GM19455 (cell line): ENCODE data around the gene ASB17.
A peak's percentile ranks its signal among the peaks of the same experiment; 100 is the strongest.
"Not testable (repeated sequence)": the region's sequence is repeated elsewhere in the genome, so short reads cannot be mapped to it uniquely, and the experiment has no call there.

ENCODE experiments used
- ATAC-seq: cut with Tn5 transposase; IDR thresholded peaks from one replicate; pipeline ENCODE4 v1.9.1; 2021; ENCODE audit not compliant: unreplicated experiment

Gene ASB17, protein sequence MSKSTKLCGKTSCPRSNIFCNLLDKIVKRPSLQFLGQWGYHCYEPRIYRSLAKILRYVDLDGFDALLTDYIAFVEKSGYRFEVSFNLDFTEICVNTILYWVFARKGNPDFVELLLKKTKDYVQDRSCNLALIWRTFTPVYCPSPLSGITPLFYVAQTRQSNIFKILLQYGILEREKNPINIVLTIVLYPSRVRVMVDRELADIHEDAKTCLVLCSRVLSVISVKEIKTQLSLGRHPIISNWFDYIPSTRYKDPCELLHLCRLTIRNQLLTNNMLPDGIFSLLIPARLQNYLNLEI

DNA sequence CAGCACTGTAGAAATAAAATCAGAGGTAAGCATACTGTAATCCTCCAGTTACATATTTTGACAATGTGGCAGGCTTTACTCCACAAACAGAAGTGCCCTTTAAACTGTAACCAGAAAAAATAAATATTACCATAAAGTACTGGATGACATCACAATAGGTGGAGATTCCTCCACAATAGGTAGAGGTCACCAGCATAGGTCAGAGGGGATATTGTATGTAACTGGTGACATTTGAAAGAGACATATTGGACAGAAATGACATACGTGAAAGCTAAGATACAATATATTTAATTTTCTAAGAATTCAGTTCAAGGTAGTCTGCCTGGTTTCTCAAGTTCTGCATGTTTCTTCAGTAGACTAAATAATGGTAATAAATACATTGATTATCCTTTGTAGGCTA lies at the start of gene ASB17:
Gene ASB17 (minus strand): TSS at position 101 of the 400 bp plus-strand sequence. CDS start 113 bp downstream, outside the sequence.
- no peak for ATAC-seq

DNA sequence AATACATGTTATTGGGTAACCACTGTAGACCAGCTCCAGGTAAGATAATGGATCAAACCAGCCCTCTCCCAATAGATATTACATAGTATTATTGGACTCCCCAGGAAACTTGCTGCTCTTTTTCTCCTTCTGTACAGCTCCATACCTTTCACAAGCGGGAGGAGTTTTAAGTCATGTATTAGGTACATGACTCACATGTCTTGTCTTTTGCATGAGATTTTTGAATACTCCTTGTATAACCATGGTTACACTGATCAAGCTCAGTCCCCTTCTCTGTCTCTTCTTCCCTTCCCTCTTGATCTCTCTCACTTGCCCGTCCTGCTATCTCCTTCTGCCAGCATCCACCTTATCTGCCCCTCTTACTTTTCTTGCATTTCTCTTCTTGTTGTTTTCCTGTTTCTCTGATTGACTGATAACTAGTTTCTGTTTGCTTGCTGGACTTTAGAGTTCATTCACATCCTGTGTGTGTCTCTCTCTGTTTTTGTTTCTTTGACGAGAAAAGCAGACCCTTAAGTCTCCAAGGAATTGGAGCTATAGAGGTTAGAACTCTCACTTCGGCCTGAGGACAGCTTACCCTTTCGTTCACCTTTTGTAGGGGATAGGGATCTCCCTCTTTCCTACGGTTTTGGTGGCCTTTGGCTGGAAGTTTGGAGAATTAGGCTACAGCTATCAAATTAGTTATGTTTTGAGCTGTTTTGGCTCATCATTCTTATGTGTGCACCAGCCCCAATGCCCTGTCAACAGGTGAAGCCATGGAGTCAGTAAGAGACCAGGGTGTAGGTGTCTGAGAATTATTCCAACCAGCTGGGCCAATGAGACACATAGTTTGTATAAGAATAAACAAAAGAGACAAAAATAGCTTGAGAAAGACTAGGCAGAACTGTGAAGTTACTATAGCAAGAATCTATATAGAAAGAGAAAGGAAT lies 49.0 kb upstream of the ASB17 start:
- peak; percentile 59 for ATAC-seq

DNA sequence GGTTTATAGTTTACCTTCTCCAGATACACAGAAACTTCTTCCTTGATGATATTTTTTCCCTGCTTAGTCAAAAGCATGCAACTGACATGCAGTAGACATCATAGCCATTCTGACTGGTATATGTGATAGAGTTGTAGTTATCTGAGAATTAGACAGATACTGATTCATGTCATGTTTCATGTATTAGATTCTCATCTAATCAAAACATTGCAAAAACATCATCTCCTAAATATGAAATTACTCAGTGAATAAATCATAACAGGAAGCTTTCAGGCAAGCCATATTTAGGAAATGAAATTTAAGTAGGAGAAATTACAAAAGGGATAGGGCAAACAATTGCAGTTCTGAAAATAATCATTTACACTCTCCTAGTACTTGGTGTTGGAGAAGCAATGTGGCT lies 38.4 kb upstream of the ASB17 start:
- ATAC-seq = no peak

DNA sequence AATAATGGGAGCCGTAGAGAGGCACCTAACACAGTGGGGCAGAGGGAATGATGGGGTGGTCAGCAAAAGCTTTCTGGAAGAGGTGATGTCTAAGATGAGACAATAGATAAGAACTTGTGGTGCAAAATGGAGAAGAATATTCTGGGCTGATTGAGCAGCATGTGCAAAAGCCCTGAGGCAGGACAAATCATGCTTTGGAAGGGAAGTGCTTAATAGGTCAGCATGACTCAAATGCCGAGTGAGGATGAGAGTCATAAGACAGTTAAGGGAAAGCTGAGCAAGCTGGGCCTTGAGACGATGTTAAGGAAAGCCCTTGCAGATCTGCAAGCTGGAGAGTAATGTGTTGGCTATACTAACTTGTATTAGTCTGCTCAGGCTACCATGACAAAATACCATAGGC lies 37.3 kb upstream of the ASB17 start:
- ATAC-seq = no peak

DNA sequence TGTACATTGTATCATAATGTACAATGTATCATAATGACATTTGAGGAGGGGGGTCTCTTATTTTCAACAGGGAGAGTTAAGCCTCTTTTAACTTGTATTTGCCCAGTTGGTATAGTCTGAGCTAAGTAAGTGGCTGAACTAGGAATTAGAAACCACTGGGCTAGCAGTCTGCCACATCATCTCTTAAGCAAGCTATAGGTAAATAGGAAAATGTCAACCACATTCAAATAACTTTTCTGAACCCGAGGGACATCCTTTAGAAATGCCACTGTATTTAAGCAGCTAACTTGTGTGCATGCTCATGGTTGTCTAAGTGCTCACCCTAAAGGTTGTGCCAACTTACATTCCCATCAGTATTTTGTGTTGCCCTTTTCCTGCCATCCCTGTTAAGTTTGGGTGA lies 35.5 kb upstream of the ASB17 start:
- no peak for ATAC-seq

DNA sequence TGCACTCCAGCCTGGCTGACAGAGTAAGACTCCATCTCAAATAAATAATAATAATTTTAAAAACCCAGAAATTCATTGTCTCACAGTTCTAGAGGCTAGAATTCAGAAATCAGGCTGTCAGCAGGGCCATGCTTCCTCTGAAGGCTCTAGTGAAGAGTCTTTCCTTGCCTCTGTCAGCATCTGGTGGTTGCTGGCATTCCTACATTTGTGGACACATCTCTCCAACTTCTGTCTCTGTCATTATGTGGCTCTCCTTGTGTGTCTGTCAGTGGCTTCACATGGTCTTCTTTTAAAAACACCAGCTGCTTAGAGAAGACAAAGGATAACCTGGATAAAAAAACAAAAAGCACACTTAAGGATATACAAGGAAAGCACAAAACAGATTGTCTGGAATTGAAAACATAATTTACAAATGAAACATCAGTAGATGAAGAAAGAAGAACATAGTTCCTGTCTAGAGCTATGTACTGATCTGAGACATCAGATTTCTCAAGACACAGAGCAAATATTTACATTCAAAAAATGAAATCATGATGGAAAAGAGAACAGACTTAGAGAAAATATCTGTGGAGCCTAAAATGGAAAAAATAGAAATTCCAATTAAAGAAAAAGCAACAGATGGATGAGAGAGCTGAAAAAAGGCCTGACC lies 32.7 kb upstream of the ASB17 start:
- ATAC-seq = no peak

DNA sequence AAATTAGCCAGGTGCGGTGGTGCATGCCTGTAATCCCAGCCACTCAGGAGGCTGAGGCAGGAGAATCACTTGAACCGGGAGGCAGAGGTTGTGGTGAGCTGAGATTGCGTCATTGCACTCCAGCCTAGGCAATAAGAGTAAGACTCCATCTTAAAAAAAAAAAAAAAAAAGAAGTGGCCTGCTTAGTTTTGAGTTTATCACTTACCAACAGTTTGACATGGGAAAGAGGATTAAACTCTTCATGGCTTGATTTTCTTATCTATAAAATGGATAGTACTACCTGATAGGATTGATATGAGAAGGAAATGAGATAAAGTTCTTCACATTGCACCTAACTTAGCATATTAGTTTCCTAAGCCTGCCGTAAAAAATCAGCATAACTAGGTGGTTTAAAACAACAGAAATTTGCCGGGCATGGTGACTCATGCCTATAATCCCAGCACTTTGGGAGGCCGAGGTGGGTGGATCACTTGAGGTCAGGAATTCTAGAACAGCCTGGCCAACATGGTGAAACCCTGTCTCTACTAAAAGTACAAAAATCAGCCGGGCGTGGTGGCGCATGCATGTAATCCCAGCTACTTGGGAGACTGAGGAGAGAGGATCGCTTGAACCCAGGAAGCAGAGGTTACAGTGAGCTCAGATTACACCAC lies 32.0 kb upstream of the ASB17 start:
- ATAC-seq = not testable (repeated sequence)

DNA sequence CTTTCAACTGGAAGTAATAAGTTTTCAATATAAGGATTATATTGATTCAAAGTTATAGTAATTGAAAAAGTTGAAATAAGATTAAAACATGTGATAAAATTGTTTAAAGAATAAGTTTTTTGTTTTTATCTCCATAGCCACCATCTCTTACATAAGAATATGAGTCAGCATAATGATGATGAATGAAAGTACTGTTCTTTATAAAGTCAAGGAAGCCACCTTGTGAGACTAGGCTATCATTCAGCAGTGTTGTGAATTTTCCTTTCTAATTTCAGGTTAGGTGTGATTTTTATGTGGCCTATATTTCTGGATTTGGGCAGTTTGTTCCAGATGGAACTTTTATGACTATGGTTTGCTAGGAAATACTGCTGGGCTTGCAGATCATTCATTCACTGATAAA lies 22.4 kb upstream of the ASB17 start:
- no peak for ATAC-seq

DNA sequence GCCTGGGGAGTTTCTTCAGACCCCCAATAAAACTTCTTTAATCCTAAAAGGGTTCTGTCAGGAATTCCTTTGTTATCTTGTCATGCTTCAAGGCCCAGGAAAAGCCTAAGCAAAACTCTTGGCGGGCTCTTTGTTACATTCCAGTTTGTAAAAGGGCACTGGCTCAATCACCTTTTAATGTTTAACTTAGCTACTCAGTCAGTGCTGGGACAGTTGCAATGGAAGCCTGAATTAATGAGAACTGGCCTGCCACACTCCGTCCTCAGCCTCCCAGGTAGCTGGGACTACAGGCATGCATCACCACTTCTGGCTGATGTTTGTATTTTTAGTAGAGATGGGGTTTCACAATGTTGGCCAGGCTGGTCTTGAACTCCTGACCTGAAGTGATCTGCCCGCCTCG lies 21.3 kb upstream of the ASB17 start:
- no peak for ATAC-seq

DNA sequence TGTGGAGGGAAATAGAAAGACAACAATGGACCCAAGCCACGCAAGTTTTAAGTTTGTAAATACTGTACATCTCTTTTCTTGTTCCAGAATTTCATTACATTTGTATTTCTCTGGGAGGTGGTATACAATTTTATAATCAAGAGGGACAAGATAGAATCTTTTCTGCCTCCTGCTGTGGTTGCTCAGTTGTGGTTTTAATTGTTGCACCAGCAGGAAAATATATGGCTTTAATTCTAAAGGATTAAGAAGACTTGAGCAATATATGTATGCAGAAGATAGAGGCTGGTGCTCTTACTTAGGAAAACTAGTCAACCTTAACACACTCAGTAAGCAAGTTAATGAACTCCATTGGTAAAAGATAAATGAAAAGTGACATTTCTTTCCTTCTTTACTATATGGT lies 19.8 kb upstream of the ASB17 start:
- no peak for ATAC-seq

DNA sequence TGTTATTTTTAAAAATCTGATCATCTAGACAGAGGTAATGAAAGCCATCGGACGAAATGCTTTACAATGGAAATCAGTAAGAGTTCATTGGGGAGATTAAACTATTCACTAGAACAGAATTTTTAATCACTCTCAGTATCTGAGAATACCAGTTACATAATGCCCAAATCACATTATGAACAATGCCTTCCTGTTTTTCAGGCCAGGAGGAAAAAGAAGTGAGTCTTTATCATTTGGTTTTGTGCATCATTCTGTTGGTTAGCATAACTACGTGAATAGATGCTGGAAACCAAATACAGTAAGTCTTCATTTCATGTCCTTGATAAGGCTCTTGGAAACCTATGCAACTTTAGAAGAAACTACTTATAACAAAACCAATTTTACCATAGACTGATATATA lies 18.0 kb upstream of the ASB17 start:
- ATAC-seq = no peak

DNA sequence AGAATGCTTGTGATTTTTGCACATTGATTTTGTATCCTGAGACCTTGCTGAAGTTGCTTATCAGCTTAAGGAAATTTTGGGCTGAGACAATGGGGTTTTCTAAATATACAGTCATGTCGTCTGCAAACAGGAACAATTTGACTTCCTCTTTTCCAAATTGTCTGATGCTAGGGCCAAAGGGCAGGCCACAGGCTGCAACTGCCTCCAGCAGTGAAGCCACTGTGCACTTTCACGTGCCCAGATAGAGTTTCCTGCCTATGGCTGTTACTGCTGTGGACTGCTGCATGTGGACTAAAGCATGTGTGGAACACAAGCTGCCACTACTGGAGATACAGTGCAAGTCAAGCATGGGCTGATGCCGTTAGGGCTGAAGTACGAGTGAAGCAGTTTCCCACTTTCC lies 10.8 kb upstream of the ASB17 start:
- not testable (repeated sequence) for ATAC-seq

DNA sequence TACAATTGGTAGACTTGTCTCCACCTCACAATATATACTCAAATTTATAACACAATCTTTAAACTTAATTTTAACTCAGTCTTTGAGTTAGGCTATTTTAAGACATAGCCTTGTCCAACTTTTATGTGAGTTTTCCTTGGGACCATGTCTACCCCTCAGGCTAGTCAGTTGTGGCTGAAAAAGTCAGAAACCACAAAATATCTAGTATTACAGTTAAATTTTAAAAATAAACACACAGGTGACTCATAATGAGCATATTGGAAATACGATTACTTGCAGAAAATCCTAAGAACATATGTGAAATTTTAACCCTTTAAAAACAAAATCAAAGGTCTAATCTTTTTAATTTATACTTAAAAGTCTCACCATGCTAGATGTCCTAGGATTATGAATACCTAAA lies 4.8 kb upstream of the ASB17 start:
- ATAC-seq = no peak

DNA sequence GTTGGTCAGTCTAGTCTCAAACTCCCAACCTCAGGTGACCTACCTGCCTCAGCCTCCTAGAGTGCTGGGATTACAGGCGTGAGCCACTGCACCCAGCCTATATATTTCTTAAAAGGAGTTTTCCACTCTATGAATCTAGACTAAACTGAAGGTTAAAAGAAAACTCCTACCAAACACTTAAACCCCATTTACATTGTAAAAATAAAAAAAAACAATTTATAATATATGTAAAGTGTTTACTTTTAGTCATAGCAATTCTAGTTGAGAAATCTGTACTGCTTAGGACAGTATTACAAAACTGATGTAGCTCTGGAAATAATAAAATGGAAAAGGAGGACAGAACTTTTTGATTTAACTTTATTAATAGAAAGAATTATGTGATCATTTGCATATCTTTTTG lies 9.5 kb downstream of the ASB17 start:
- no peak for ATAC-seq

DNA sequence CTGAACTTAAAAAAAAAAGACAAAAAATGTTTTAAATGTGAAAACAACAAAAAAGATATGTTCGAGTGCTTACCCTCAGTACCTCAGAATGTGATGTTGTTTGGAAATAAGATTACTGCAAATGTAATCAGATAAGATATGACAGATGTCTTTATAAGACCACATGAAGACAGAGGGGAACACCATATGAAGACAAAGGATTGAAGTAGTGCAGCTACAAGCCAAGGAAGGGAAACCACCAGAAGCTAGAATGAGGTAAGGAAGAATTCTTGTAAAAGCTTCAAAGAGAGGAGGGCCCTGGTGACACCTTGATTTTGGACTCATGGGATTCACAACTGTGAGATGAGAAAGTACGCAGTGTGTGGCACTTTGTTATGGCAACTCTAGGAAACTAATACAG lies 15.4 kb downstream of the ASB17 start:
- no peak for ATAC-seq

DNA sequence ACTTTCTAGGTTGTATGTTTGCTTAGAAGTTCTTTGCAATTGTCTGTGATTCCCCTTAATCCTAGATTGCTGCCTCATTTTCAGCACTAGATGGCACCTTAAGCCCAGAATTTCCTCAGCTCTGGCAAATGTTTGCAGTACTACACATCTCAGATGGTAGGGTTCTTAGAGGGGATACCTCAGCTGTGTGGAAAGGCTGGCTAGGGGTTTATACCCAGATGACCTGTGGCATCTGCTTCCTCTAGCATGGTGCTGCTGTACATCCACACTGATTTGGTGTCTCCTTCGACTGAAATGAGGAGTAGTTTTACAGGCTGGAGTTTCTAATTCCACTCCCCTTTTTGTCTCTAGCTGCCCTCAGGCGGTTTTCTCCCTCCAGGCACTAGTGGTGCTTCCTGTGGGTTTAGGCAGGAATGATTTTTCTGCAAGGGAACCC lies 23.5 kb downstream of the ASB17 start:
- peak; percentile 70 for ATAC-seq

DNA sequence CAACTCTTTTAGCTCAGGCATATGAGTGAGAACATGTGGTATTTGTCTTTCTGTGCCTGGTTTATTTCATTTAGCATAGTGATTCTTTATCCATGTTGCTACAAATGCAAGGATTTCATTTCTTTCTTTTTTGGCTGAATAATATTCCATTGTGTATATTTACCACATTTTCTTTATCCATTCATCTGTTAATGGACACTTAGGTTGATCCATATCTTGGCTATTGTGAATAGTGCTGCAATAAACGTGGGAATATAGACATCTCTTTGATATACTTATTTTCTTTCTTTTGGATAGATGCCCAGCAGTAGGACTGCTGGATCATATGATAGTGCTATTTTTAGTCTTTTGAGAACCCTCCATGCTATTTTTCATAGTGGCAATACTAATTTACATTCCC lies 30.8 kb downstream of the ASB17 start:
- ATAC-seq = no peak

DNA sequence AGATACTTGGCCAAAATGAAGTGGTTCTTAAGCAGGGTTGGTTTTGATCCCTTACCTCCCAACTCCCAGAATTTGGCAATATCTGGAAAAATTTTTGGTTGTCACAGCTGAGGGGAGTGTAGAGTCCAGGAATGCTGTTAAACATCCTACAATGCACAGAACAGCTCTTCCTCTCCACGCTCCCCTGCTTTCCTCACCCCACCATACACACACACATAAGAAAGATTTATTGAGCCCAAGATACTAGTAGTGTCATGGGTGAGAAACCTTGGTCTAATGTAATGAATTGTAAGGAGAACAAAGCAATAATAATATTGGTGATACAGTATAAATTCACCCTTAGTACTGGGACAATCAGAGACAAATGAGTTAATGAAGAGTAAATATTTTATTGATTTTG lies 47.8 kb downstream of the ASB17 start:
- no peak for ATAC-seq

DNA sequence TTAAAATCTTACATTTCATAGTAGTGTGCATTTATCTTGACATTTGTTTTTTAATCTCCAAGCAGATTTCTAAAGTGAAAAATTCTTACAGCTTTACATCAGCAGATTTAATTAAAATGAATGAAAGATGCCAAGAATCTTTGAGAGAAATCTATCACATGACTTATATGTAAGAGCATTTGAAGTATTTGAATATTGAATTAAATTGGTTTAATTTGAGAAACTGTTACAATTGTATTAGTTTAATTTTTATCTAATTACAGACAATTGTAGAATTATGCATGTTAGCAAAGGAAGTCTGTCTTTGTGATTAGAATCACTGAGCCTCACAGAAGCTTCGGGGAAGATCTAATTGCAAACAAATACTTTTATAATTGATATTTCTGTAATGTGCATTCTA lies 52.2 kb downstream of the ASB17 start:
- ATAC-seq = no peak

DNA sequence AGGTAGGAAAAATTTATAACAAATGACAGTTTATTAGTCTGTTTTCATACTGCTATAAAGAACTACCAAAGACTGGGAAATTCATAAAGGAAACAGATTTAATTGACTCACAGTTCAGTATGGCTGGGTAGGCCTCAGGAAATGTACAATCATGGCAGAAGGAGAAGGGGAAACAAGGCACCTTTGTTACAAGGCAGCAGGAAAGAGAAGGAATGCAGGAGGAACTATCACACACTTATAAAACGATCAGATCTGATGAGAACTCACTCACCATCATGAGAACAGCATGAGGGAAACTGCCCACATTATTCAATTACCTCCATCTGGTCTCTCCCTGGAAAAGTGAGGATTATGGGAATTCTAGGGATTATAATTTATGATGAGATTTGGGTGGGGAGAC lies 61.3 kb downstream of the ASB17 start:
- ATAC-seq = no peak
